ENCODE results near the gene CXCR1. TPM values are rescaled to one million over a fixed set of nuclear protein-coding genes. Genes with fewer than 3 reads are reported as not detected.

The CXCR1 gene
- total RNA-seq, 4 donors from 2014 or later: not detected

DNA sequence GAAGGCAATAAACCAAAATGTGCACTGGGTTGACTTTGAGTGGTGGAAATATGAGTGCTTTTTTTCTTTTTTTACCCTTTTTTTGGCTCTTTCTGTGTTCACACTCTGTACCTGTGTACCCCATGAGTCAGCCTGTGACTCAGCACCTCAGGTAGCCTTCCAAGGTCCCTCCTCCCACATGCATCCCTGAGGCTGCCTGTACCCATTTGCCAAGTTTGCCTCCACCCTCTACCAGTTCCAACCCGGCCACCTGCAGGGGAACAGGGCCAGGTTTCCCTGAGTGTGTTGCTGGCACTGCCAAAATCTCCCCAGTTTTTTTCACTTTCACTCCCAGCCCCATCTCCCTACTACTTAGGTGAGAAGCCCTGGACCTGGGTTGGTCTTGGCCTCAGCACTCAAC lies 14.0 kb downstream of the CXCR1 start:
- no peaks in the 10 kb centered on the region for H3K27me3 ChIP-seq
- DNase-seq: no peak
- no peak overlapping the region for H3K27ac ChIP-seq
- no peak overlapping the region for H3K4me3 ChIP-seq
- H3K4me1 ChIP-seq: no peaks in the 10 kb centered on the region
- H3K9me3 ChIP-seq: no peaks in the 10 kb centered on the region
- H3K36me3 ChIP-seq: no peaks in the 10 kb centered on the region
- TF ChIP-seq, protein P1, sequence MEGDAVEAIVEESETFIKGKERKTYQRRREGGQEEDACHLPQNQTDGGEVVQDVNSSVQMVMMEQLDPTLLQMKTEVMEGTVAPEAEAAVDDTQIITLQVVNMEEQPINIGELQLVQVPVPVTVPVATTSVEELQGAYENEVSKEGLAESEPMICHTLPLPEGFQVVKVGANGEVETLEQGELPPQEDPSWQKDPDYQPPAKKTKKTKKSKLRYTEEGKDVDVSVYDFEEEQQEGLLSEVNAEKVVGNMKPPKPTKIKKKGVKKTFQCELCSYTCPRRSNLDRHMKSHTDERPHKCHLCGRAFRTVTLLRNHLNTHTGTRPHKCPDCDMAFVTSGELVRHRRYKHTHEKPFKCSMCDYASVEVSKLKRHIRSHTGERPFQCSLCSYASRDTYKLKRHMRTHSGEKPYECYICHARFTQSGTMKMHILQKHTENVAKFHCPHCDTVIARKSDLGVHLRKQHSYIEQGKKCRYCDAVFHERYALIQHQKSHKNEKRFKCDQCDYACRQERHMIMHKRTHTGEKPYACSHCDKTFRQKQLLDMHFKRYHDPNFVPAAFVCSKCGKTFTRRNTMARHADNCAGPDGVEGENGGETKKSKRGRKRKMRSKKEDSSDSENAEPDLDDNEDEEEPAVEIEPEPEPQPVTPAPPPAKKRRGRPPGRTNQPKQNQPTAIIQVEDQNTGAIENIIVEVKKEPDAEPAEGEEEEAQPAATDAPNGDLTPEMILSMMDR (IDR thresholded peaks at IDR 0.05): no peak
- TF ChIP-seq POLR2A (IDR thresholded peaks at IDR 0.05): no peak

GRCh38 chr2:218152172-218152571 lies 14.6 kb downstream of the CXCR1 start:
- no peaks in the 10 kb centered on the region for H3K27me3 ChIP-seq
- TF ChIP-seq, protein P1 (IDR thresholded peaks at IDR 0.05): no peak
- no peak for TF ChIP-seq POLR2A (IDR thresholded peaks at IDR 0.05)
- no peak overlapping the region for H3K27ac ChIP-seq
- H3K9me3 ChIP-seq: no peaks in the 10 kb centered on the region
- H3K36me3 ChIP-seq: no peaks in the 10 kb centered on the region
- DNase-seq: no peak
- no peaks in the 10 kb centered on the region for H3K4me1 ChIP-seq
- no peak overlapping the region for H3K4me3 ChIP-seq

DNA sequence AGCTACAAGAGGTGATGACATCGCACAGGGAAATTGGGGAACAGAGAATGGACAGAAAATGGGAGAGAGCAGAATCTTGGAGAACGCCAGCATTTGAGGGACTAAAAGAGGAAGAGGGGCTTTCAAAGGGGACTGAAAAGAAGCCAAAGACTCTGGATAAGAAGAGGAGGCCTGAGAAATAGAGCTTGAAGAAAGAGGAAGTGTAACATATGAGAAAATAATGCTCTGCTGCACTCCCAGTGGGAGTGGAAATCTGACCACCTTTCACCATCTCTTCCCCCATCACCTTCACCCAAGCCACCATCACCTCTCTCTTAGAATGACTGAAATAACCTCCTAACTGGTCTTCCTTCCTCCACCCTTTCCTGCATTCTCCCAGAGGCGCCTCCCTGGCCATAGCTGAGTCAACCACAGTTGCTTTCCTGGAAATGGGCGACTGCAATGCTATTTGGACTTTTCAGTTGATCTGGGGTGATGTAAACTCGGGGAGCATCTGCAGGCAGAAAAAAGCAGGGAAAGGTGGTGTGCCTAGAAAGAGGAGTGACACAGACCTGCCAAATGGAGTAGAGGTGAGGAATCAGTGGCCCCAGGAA lies 16.8 kb downstream of the CXCR1 start:
- DNase-seq: no peak
- no peaks in the 10 kb centered on the region for H3K36me3 ChIP-seq
- TF ChIP-seq, protein P1 (IDR thresholded peaks at IDR 0.05): no peak
- no peak for TF ChIP-seq POLR2A (IDR thresholded peaks at IDR 0.05)
- no peak overlapping the region for H3K4me3 ChIP-seq
- no peaks in the 10 kb centered on the region for H3K27me3 ChIP-seq
- H3K27ac ChIP-seq: no peak overlapping the region
- H3K4me1 ChIP-seq: no peaks in the 10 kb centered on the region
- no peaks in the 10 kb centered on the region for H3K9me3 ChIP-seq

DNA sequence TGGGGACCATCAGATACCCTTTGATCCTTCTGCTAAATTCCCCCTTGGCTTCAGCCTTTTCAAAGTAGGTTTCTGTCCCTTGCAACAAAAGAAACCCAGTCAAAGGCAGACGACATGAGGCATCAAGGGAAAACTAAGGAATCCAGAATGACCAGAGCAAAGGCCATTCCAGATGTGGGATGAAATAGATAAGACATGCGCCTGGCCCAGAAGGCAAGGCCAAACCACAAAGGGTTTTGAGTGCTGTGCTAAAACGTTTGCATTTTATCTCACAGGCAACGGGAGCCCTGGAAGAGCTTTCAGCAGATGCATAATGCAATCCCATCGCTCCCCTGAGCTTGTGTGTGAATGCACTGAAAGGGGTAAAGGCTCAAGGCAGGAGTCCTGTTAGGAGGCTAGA lies 17.7 kb downstream of the CXCR1 start:
- Histone ChIP-seq H3K27ac (no peak overlapping the region), H3K27me3 (no peaks in the 10 kb centered on the region), H3K4me3 (no peak overlapping the region), H3K4me1 (no peaks in the 10 kb centered on the region), H3K9me3 (no peaks in the 10 kb centered on the region), H3K36me3 (no peaks in the 10 kb centered on the region)
- DNase-seq: no peak
- TF ChIP-seq, protein P1 (IDR thresholded peaks at IDR 0.05): no peak

DNA sequence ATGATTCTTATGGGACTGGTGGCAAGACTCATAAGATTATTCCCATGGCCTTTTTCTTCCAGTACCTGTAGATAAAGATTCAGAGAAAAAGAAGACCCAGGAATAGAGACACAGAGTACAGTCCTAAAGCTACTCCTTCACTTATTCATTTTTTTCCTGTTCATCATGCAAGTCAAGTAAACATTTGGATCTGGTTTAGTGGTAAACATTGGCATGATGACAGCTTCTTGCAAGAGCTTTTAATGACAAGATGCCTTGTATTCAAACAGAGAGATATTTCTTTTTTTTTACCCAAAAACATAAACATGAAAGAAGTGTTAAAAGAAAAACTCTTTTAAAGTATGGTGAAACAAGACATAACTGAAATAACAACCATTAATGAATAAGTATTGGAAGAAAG lies 20.7 kb downstream of the CXCR1 start:
- DNase-seq: no peak
- Histone ChIP-seq H3K36me3 (no peaks in the 10 kb centered on the region), H3K27ac (no peak overlapping the region), H3K4me3 (no peak overlapping the region), H3K27me3 (no peaks in the 10 kb centered on the region), H3K4me1 (no peaks in the 10 kb centered on the region), H3K9me3 (no peaks in the 10 kb centered on the region)
- TF ChIP-seq POLR2A (IDR thresholded peaks at IDR 0.05): no peak
- TF ChIP-seq, protein P1 (IDR thresholded peaks at IDR 0.05): no peak

DNA sequence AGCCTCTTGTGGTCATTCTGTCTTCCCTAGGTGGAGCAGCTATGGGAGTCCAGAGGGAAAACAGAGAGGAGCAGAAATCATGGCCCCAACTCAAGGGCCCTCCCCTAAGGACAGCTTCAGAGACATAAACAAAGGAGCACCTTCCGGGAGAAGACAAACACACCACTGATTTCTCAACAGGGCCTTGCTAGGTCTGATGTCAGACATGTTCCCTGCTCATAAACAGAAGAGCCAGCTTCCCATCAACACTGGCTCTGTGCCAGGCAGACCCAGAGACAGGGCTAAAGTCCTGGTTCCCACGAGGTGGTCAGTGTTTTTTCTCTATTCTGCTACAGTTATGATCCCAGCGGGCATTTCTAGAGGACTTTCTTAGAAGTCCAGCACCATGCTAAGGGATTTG lies 21.6 kb downstream of the CXCR1 start:
- TF ChIP-seq, protein P1 (IDR thresholded peaks at IDR 0.05): no peak
- no peak for TF ChIP-seq POLR2A (IDR thresholded peaks at IDR 0.05)
- Histone ChIP-seq H3K4me3 (no peak overlapping the region), H3K36me3 (no peaks in the 10 kb centered on the region), H3K27ac (no peak overlapping the region), H3K4me1 (no peaks in the 10 kb centered on the region), H3K27me3 (no peaks in the 10 kb centered on the region), H3K9me3 (no peaks in the 10 kb centered on the region)
- peak in 1 of 3 donors; percentile 48 for DNase-seq
